GM23248 (cell line): ENCODE data around the gene PLA2G2D. TPM values are rescaled to one million over a fixed set of nuclear protein-coding genes. Genes with fewer than 3 reads are reported as not detected.
"Not testable (repeated sequence)": the region's sequence is repeated elsewhere in the genome, so short reads cannot be mapped to it uniquely, and the experiment has no call there.

ENCODE experiments used
- DNase-seq: peaks from one replicate; pipeline ENCODE4 v3.0.0-alpha.2; 2015
- H2AFZ ChIP-seq: fragments of 200-600 bp; sonication (generic); 2 replicates; pipeline ENCODE4 v1.6.1; 2016; ENCODE audit warnings: antibody characterized with exemption
- H3F3A ChIP-seq: fragments of 200-600 bp; sonication (generic); 2 replicates; pipeline ENCODE4 v1.6.1; 2016; ENCODE audit warnings: mild to moderate bottlenecking, antibody characterized with exemption, mixed run types; ENCODE audit not compliant: insufficient read depth
- H3K27ac ChIP-seq: fragments of 200-600 bp; sonication (generic); 2 replicates; pipeline ENCODE4 v1.5.1; 2016; ENCODE audit warnings: mild to moderate bottlenecking
- H3K27me3 ChIP-seq: fragments of 200-600 bp; sonication (generic); replicated peaks from 2 replicates; pipeline ENCODE4 v1.6.1; 2016; ENCODE audit warnings: mild to moderate bottlenecking; ENCODE audit not compliant: insufficient read depth
- H3K36me3 ChIP-seq: fragments of 200-600 bp; sonication (generic); 2 replicates; pipeline ENCODE4 v1.6.1; 2016; ENCODE audit warnings: low read depth, mild to moderate bottlenecking
- H3K4me1 ChIP-seq: fragments of 200-600 bp; sonication (generic); 2 replicates; pipeline ENCODE4 v1.6.1; 2016; ENCODE audit warnings: mild to moderate bottlenecking; ENCODE audit not compliant: insufficient read depth
- H3K4me2 ChIP-seq: fragments of 200-600 bp; sonication (generic); one replicate; pipeline ENCODE4 v1.6.1; 2016; ENCODE audit warnings: mild to moderate bottlenecking; ENCODE audit not compliant: unreplicated experiment
- H3K4me3 ChIP-seq: fragments of 200-600 bp; sonication (generic); 2 replicates; pipeline ENCODE4 v1.5.1; 2016; ENCODE audit warnings: mild to moderate bottlenecking
- H3K79me2 ChIP-seq: fragments of 200-600 bp; sonication (generic); 2 replicates; pipeline ENCODE4 v1.6.1; 2016; ENCODE audit warnings: mild to moderate bottlenecking; ENCODE audit not compliant: insufficient read depth
- H3K9ac ChIP-seq: fragments of 200-600 bp; sonication (generic); 2 replicates; pipeline ENCODE4 v1.6.1; 2016; ENCODE audit warnings: mild to moderate bottlenecking
- H3K9me2 ChIP-seq: fragments of 200-600 bp; sonication (generic); 2 replicates; pipeline ENCODE4 v1.6.1; 2016; ENCODE audit warnings: mixed run types, mild to moderate bottlenecking, moderate library complexity; ENCODE audit not compliant: insufficient read depth
- H3K9me3 ChIP-seq: fragments of 200-600 bp; sonication (generic); one replicate; pipeline ENCODE4 v1.6.1; 2017; ENCODE audit warnings: low read depth
- H4K20me1 ChIP-seq: fragments of 200-600 bp; sonication (generic); 2 replicates; pipeline ENCODE4 v1.6.0; 2016; ENCODE audit not compliant: insufficient read depth
- EZH2 ChIP-seq: fragments of 200-600 bp; sonication (generic); IDR thresholded peaks from 2 replicates; pipeline ENCODE4 v1.6.1; 2018; ENCODE audit warnings: antibody characterized with exemption, mild to moderate bottlenecking; ENCODE audit not compliant: insufficient read depth, poor library complexity, severe bottlenecking
- EZH2phosphoT487 ChIP-seq: fragments of 200-600 bp; sonication (generic); IDR thresholded peaks from 2 replicates; pipeline ENCODE4 v1.6.1; 2018; ENCODE audit warnings: antibody characterized with exemption, moderate library complexity, mild to moderate bottlenecking, low read depth; ENCODE audit not compliant: insufficient read depth
- WGBS, 2 experiments: methylation state at CpG; one replicate each; pipeline ENCODE4 v1.1.6; 2015 to 2017; ENCODE audit warnings: low lambda C conversion rate in 2 of 2, low coverage in 1 of 2; ENCODE audit errors: missing lambda C conversion rate in 2 of 2; 5-methylcytosine and 5-hydroxymethylcytosine counted together
- in situ Hi-C: fragments of 300-500 bp; cut with MboI; formaldehyde crosslinking; loops from 2 replicates; pipeline ENCODE4 v1.15.0; 2020
- polyA plus RNA-seq: library from polyadenylated mRNA; unstranded; fragments of >200 nt; fragmentation: Nextera tagmentation; extraction: Ambion mirVana; gene quantifications from 2 replicates; pipeline ENCODE4 v1.2.1, GENCODE V29; 2016
- total RNA-seq: library from RNA; depleted of rRNA; stranded (reverse); fragments of >200 nt; shearing (Covaris generic); gene quantifications from 2 replicates; pipeline ENCODE4 v1.2.3, GENCODE V29; 2014

The PLA2G2D gene
- total and polyA plus RNA-seq, 2 experiments from 2014 or later: not detected

DNA sequence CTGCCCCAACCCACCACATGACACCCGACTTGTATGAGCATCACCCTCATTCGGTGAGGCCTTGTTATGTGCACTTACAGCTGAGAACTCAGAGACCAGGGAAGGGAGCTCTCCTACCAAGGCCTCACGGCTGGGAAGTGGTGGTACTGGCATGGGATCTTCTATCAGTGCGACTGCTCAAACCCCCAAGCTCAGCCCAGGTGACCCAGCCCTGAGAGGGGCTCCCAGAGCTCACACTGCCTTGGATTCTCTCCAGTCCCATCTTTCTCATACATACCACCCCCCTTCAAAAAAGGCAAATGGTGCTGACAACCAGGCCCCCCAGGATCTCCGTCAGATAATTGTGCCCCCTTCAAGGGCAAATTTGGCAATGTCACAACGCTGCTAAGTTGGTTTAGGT is 19.0 kb upstream of the PLA2G2D start:
- no peaks in the 10 kb centered on the region for H3K9me2 ChIP-seq
- H3K4me2 ChIP-seq: no peak overlapping the region
- no peaks in the 10 kb centered on the region for H3K36me3 ChIP-seq
- H4K20me1 ChIP-seq: no peaks in the 10 kb centered on the region
- H3K4me3 ChIP-seq: no peak overlapping the region
- WGBS, 2 experiments: 73 to 77% methylated on average over 6 of the region's 6 CpGs
- no peak overlapping the region for H2AFZ ChIP-seq
- H3K79me2 ChIP-seq: no peaks in the 10 kb centered on the region
- in situ Hi-C loops: no loop called here
- no peaks in the 10 kb centered on the region for H3F3A ChIP-seq
- H3K9ac ChIP-seq: no peak overlapping the region
- H3K27ac ChIP-seq: no peak overlapping the region
- H3K4me1 ChIP-seq: no peaks in the 10 kb centered on the region
- no peaks in the 10 kb centered on the region; the same call in 1 of the 2 replicates for H3K27me3 ChIP-seq
- H3K9me3 ChIP-seq: no peaks in the 10 kb centered on the region
- no peak for DNase-seq
- TF ChIP-seq EZH2 (no peak), EZH2phosphoT487 (no peak)

DNA sequence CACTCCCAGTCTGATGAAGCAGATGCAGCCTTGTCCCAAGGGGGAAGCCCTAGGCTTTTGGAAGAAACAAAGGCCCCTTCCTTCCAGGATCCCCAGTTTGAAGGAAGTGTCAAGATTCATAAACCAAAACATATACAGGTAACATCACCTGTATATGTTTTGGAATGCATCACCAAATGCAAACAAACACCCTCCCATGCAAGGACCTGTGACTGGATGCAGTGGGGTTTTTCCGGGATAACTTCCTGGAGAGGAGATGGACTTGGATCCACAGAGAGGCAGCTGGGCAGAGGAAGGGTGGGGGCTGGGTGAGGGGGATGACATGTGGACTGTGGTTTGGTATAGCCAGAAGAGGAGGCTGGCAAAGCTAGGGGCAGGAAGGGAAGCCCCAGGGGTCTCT is 18.3 kb upstream of the PLA2G2D start:
- Histone ChIP-seq H3K36me3 (no peaks in the 10 kb centered on the region), H3K4me1 (no peaks in the 10 kb centered on the region), H3K79me2 (no peaks in the 10 kb centered on the region), H2AFZ (no peak overlapping the region), H3K27ac (no peak overlapping the region), H4K20me1 (no peaks in the 10 kb centered on the region), H3K9ac (no peak overlapping the region), H3K9me2 (no peaks in the 10 kb centered on the region), H3K4me2 (no peak overlapping the region), H3K9me3 (no peaks in the 10 kb centered on the region), H3F3A (no peaks in the 10 kb centered on the region), H3K27me3 (no peaks in the 10 kb centered on the region), H3K4me3 (no peak overlapping the region)
- in situ Hi-C loops: no loop called here
- WGBS, 2 experiments: 48 to 54% methylated on average over 1 of the region's 1 CpG
- TF ChIP-seq EZH2 (no peak), EZH2phosphoT487 (no peak)
- no peak for DNase-seq

DNA sequence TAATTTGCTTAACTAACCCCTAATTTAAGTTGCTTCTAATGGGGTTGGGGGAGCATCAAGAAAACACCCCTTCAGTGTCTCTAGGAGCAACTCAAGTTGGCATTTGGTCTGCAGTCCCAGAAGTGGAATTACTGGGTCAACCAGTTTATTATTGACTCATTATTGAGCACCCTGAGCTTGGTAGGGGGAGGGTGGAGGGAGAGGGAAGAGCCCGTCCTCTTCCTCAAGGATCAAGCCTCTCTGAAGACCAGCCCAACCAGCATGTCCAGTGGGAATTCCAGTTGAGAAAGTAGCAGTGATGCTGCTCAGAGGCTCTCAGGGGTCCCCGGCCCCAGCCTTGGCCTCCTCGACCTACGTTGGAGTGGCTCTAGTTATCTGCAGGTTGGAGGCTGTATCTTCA is 17.7 kb upstream of the PLA2G2D start:
- Histone ChIP-seq H3K9me2 (no peaks in the 10 kb centered on the region), H3F3A (no peaks in the 10 kb centered on the region), H3K9ac (no peak overlapping the region), H3K4me1 (no peaks in the 10 kb centered on the region), H3K4me3 (no peak overlapping the region), H3K9me3 (no peaks in the 10 kb centered on the region), H3K36me3 (no peaks in the 10 kb centered on the region), H4K20me1 (no peaks in the 10 kb centered on the region), H2AFZ (no peak overlapping the region), H3K27ac (no peak overlapping the region), H3K4me2 (no peak overlapping the region), H3K79me2 (no peaks in the 10 kb centered on the region), H3K27me3 (no peaks in the 10 kb centered on the region)
- TF ChIP-seq EZH2phosphoT487: no peak
- DNase-seq: no peak
- WGBS, 2 experiments: 75 to 87% methylated on average over 4 of the region's 4 CpGs
- in situ Hi-C loops: no loop called here

- Histone ChIP-seq H3K4me3 (no peak overlapping the region), H3K79me2 (no peaks in the 10 kb centered on the region)
- in situ Hi-C loops: no loop called here
These were observed 16.9 kb upstream of the PLA2G2D start for GRCh38 chr1:20136249-20136648.

GRCh38 chr1:20134995-20135394 is 15.7 kb upstream of the PLA2G2D start:
- Histone ChIP-seq H3K27me3 (no peaks in the 10 kb centered on the region), H3K79me2 (no peaks in the 10 kb centered on the region), H3K9me2 (no peaks in the 10 kb centered on the region), H2AFZ (no peak overlapping the region), H3K4me3 (no peak overlapping the region), H3K27ac (no peak overlapping the region), H4K20me1 (no peaks in the 10 kb centered on the region), H3K4me2 (no peak overlapping the region), H3K9me3 (no peaks in the 10 kb centered on the region), H3K36me3 (no peaks in the 10 kb centered on the region), H3F3A (no peaks in the 10 kb centered on the region), H3K4me1 (no peaks in the 10 kb centered on the region), H3K9ac (no peak overlapping the region)
- no peak for DNase-seq
- WGBS, 2 experiments: 67 to 68% methylated on average over 3 of the region's 3 CpGs
- TF ChIP-seq EZH2: no peak
- no peak for TF ChIP-seq EZH2phosphoT487
- in situ Hi-C loops: no loop called here

More at GRCh38 chr1:20136249-20136648, 16.9 kb upstream of the PLA2G2D start:
- Histone ChIP-seq H2AFZ (no peak overlapping the region), H3K27ac (no peak overlapping the region), H3K4me1 (no peaks in the 10 kb centered on the region), H3K9ac (no peak overlapping the region), H3F3A (no peaks in the 10 kb centered on the region), H4K20me1 (no peaks in the 10 kb centered on the region), H3K9me2 (no peaks in the 10 kb centered on the region), H3K9me3 (no peaks in the 10 kb centered on the region), H3K27me3 (no peaks in the 10 kb centered on the region), H3K36me3 (no peaks in the 10 kb centered on the region), H3K4me2 (no peak overlapping the region)
- no peak for TF ChIP-seq EZH2phosphoT487
- TF ChIP-seq EZH2: no peak
- no peak for DNase-seq
- 74 to 80% methylated on average over 3 of the region's 3 CpGs for WGBS, 2 experiments

GRCh38 chr1:20130518-20130917 is 11.2 kb upstream of the PLA2G2D start:
- H3K79me2 ChIP-seq, H4K20me1 ChIP-seq, H2AFZ ChIP-seq, H3K9me2 ChIP-seq, H3K36me3 ChIP-seq, H3K4me2 ChIP-seq, H3K4me1 ChIP-seq, H3K9me3 ChIP-seq, H3K27ac ChIP-seq, H3K27me3 ChIP-seq, H3K4me3 ChIP-seq, H3F3A ChIP-seq, DNase-seq, in situ Hi-C loops, H3K9ac ChIP-seq: not testable (repeated sequence)
- WGBS, 2 experiments: 53 to 60% methylated on average over 3 of the region's 3 CpGs
